DOHH2 (cell line): ENCODE results near the gene PLAGL1.
A peak's percentile ranks its signal among the peaks of the same experiment; 100 is the strongest.

ENCODE experiments used
- H3F3A ChIP-seq: fragments of 200-600 bp; sonication (generic), shearing (Covaris generic); 2 replicates; pipeline ENCODE4 v1.6.0; 2016; ENCODE audit warnings: antibody characterized with exemption, mild to moderate bottlenecking; ENCODE audit not compliant: control insufficient read depth, insufficient read depth
- H3K27ac ChIP-seq: fragments of 200-600 bp; sonication (generic); 2 replicates; pipeline ENCODE4 v1.5.1; 2014; ENCODE audit warnings: low read depth, mild to moderate bottlenecking, low read length, moderate library complexity
- H3K27me3 ChIP-seq: fragments of 200-600 bp; sonication (generic); 2 replicates; pipeline ENCODE4 v1.6.1; 2014; ENCODE audit warnings: mild to moderate bottlenecking, low read length, mixed read lengths; ENCODE audit not compliant: control insufficient read depth
- H3K36me3 ChIP-seq: fragments of 200-600 bp; sonication (generic); 2 replicates; pipeline ENCODE4 v1.6.1; 2014; ENCODE audit warnings: mild to moderate bottlenecking, low read length, moderate library complexity, mixed read lengths; ENCODE audit not compliant: control insufficient read depth
- H3K4me1 ChIP-seq: fragments of 200-600 bp; sonication (generic); 2 replicates; pipeline ENCODE4 v1.6.1; 2014; ENCODE audit warnings: mild to moderate bottlenecking, low read length, mixed read lengths; ENCODE audit not compliant: control insufficient read depth
- H3K4me2 ChIP-seq: fragments of 200-600 bp; sonication (generic); 2 replicates; pipeline ENCODE4 v1.6.0; 2014; ENCODE audit warnings: mild to moderate bottlenecking, low read length, moderate library complexity
- H3K4me3 ChIP-seq: fragments of 200-600 bp; sonication (generic); 2 replicates; pipeline ENCODE4 v1.5.1; 2014; ENCODE audit warnings: mild to moderate bottlenecking, low read length, mixed read lengths
- H3K79me2 ChIP-seq: fragments of 200-600 bp; sonication (generic); 2 replicates; pipeline ENCODE4 v1.6.1; 2014; ENCODE audit warnings: mild to moderate bottlenecking, low read length, mixed read lengths; ENCODE audit not compliant: control insufficient read depth
- H3K9me2 ChIP-seq: fragments of 200-600 bp; sonication (generic); replicated peaks from 2 replicates; pipeline ENCODE4 v1.6.1; 2014; ENCODE audit warnings: mild to moderate bottlenecking, low read length, mixed read lengths; ENCODE audit not compliant: control insufficient read depth
- H3K9me3 ChIP-seq: fragments of 200-600 bp; sonication (generic); 2 replicates; pipeline ENCODE4 v1.6.1; 2014; ENCODE audit warnings: antibody characterized with exemption, low read length, mixed read lengths; ENCODE audit not compliant: control insufficient read depth, insufficient read depth
- H4K20me1 ChIP-seq: fragments of 200-600 bp; sonication (generic); 2 replicates; pipeline ENCODE4 v1.6.0; 2014; ENCODE audit warnings: low read depth, mild to moderate bottlenecking, antibody characterized with exemption, low read length, moderate library complexity; ENCODE audit not compliant: control insufficient read depth, insufficient read depth
- CTCF ChIP-seq: fragments of 200-600 bp; sonication (generic); IDR thresholded peaks from one replicate; pipeline ENCODE4 v1.5.1; 2014; ENCODE audit warnings: antibody characterized with exemption, mild to moderate bottlenecking, low read depth, low read length; ENCODE audit not compliant: poor library complexity, severe bottlenecking
- EZH2phosphoT487 ChIP-seq: fragments of 200-600 bp; sonication (generic); IDR thresholded peaks from 2 replicates; pipeline ENCODE4 v1.6.1; 2017; ENCODE audit warnings: borderline replicate concordance, mild to moderate bottlenecking, antibody characterized with exemption, low read length, moderate library complexity, mixed read lengths

Gene PLAGL1

GRCh38 chr6:143941852-143942627, 66.0 kb downstream of the PLAGL1 start:
- H3K9me3 ChIP-seq, result no peaks in the 10 kb centered on the region
- H4K20me1 ChIP-seq, result no peaks in the 10 kb centered on the region
- H3F3A ChIP-seq, result no peaks in the 10 kb centered on the region
- H3K4me1 ChIP-seq, result no peaks in the 10 kb centered on the region
- no peaks in the 10 kb centered on the region for H3K79me2 ChIP-seq
- H3K36me3 ChIP-seq, result no peaks in the 10 kb centered on the region
- H3K4me3 ChIP-seq, result no peak overlapping the region
- H3K27me3 ChIP-seq, result no peaks in the 10 kb centered on the region
- no peak overlapping the region for H3K27ac ChIP-seq
- no peaks in the 10 kb centered on the region for H3K9me2 ChIP-seq
- TF ChIP-seq CTCF, result peak; percentile 76
- TF ChIP-seq EZH2phosphoT487, result no peak
- no peak overlapping the region for H3K4me2 ChIP-seq

- TF ChIP-seq EZH2phosphoT487 (no peak), CTCF (peak; percentile 80)
- Histone ChIP-seq H3K9me3 (no peaks in the 10 kb centered on the region), H3F3A (no peaks in the 10 kb centered on the region), H3K4me2 (no peak overlapping the region), H3K4me3 (no peak overlapping the region), H3K27me3 (no peaks in the 10 kb centered on the region), H3K36me3 (no peaks in the 10 kb centered on the region), H3K4me1 (no peaks in the 10 kb centered on the region), H3K27ac (no peak overlapping the region), H3K79me2 (no peaks in the 10 kb centered on the region), H3K9me2 (no peaks in the 10 kb centered on the region), H4K20me1 (no peaks in the 10 kb centered on the region)
Measured at GRCh38 chr6:143940011-143940597, 68.0 kb downstream of the PLAGL1 start.

- H3K79me2 ChIP-seq, result no peaks in the 10 kb centered on the region
- no peak for TF ChIP-seq CTCF
- TF ChIP-seq EZH2phosphoT487, result no peak
- no peak overlapping the region for H3K4me2 ChIP-seq
- no peaks in the 10 kb centered on the region for H3K27me3 ChIP-seq
- H3F3A ChIP-seq, result no peaks in the 10 kb centered on the region
- H3K9me2 ChIP-seq, result no peaks in the 10 kb centered on the region
- H4K20me1 ChIP-seq, result no peaks in the 10 kb centered on the region
- H3K36me3 ChIP-seq, result no peaks in the 10 kb centered on the region
- no peaks in the 10 kb centered on the region for H3K9me3 ChIP-seq
- H3K4me1 ChIP-seq, result no peaks in the 10 kb centered on the region
- no peak overlapping the region for H3K27ac ChIP-seq
- H3K4me3 ChIP-seq, result no peak overlapping the region
Measured at GRCh38 chr6:143939364-143939763, 68.7 kb downstream of the PLAGL1 start.
